C4-2B (cell line): ENCODE measurements around the gene TMEM240.
"Not testable (repeated sequence)": the region's sequence is repeated elsewhere in the genome, so short reads cannot be mapped to it uniquely, and the experiment has no call there.

Experiments used
- H3K27ac ChIP-seq: fragments of 450-650 bp; 2 replicates; pipeline ENCODE4 v1.5.1; 2017
- ZFX ChIP-seq: fragments of 450-650 bp; IDR thresholded peaks from 2 replicates; pipeline ENCODE4 v1.6.1; 2017
- TF ChIP-seq, protein P1 (sequence below): fragments of 450-650 bp; conservative IDR thresholded peaks from 2 replicates; pipeline ENCODE4 v1.5.1; 2017; ENCODE audit warnings: mild to moderate bottlenecking

TMEM240 gene

GRCh38 chr1:1562556-1563195 is 22.3 kb upstream of the TMEM240 start:
- H3K27ac ChIP-seq: no peak overlapping the region
- TF ChIP-seq, protein P1, sequence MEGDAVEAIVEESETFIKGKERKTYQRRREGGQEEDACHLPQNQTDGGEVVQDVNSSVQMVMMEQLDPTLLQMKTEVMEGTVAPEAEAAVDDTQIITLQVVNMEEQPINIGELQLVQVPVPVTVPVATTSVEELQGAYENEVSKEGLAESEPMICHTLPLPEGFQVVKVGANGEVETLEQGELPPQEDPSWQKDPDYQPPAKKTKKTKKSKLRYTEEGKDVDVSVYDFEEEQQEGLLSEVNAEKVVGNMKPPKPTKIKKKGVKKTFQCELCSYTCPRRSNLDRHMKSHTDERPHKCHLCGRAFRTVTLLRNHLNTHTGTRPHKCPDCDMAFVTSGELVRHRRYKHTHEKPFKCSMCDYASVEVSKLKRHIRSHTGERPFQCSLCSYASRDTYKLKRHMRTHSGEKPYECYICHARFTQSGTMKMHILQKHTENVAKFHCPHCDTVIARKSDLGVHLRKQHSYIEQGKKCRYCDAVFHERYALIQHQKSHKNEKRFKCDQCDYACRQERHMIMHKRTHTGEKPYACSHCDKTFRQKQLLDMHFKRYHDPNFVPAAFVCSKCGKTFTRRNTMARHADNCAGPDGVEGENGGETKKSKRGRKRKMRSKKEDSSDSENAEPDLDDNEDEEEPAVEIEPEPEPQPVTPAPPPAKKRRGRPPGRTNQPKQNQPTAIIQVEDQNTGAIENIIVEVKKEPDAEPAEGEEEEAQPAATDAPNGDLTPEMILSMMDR: no peak
- no peak for TF ChIP-seq ZFX

- no peak for TF ChIP-seq ZFX
- TF ChIP-seq, protein P1: no peak
- no peak overlapping the region for H3K27ac ChIP-seq
Observed at GRCh38 chr1:1561801-1562470, 21.5 kb upstream of the TMEM240 start.

- TF ChIP-seq ZFX: no peak
- TF ChIP-seq, protein P1: no peak
- no peak overlapping the region for H3K27ac ChIP-seq
Observed at GRCh38 chr1:1560178-1560577, 19.8 kb upstream of the TMEM240 start.

DNA sequence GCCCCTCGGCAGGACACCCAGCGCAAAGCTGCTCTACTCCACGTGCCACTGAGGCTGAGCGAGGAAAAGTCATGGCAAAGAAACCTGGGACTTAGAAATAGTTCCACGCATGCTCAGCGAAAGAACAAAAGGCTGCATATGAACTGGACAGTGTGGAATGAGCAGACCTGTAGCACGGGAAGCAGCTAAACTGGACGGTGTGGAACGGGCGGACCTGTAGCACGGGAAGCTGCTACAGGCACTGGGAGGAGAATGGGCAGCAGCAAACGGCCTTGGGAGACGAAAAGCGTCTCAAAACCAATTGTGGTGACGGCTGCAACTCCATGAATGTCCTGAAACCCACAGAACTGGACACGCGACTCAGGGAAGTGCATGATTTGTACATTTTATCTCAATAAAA is 18.6 kb upstream of the TMEM240 start:
- no peak overlapping the region for H3K27ac ChIP-seq
- no peak for TF ChIP-seq ZFX

DNA sequence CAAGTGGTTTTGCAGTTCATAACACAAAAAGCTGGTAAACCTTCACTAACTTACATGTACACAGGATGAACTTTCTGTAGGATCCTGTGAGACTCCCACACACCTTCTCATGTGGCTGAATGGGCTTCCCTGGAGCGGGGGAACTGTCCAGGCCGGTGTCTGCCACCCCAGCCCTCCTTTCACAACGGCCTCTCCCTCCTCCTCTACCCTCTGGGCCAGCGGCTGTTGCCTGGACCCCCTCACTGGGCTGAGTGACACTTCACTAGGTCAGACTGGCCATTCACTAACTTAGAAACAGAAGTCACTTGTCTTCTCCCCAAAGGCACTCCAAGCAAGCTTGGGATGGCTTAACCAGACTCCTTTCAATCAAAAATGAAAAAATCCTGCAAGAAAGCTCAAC is 18.2 kb upstream of the TMEM240 start:
- TF ChIP-seq, protein P1: no peak
- no peak for TF ChIP-seq ZFX
- no peak overlapping the region for H3K27ac ChIP-seq

- not testable (repeated sequence) for H3K27ac ChIP-seq
Observed at GRCh38 chr1:1557688-1558087, 17.3 kb upstream of the TMEM240 start.

DNA sequence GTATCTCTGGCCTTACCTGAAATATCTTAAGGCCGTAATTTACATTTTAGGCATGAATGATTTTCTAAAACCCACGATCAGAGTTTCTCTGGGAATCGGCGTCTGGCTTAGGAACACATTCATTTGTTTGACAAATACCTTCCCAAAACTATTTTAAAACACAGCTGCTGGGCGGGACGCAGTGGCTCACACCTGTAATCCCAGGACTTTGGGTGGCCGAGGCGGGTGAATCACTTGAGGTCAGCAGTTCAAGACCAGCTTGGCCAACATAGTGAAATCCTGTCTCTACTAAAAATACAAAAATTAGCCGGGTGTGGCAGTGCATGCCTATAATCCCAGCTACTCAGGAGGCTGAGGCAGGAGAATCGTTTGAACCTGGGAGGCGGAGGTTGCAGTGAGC is 16.5 kb upstream of the TMEM240 start:
- H3K27ac ChIP-seq: not testable (repeated sequence)

- TF ChIP-seq, protein P1: no peak
- no peak for TF ChIP-seq ZFX
- no peak overlapping the region for H3K27ac ChIP-seq
Observed at GRCh38 chr1:1556505-1556904, 16.1 kb upstream of the TMEM240 start.
